T-helper 1 cell (primary cell): ENCODE results near the gene CREB3L4.
"Not testable (repeated sequence)": the region's sequence is repeated elsewhere in the genome, so short reads cannot be mapped to it uniquely, and the experiment has no call there.

Experiments
- DNase-seq, 5 donors: peaks; one replicate each; pipeline ENCODE4 v3.0.0-alpha.2; 2012 to 2020

Gene CREB3L4

GRCh38 chr1:153987621-153988020 lies 19.9 kb downstream of the CREB3L4 start:
- no peak for DNase-seq

GRCh38 chr1:153990468-153991150 lies 22.9 kb downstream of the CREB3L4 start, which contains the start of gene RPS27:
TSS of gene RPS27 (plus strand) at chr1:153990762. CDS start at chr1:153990797, 35 bp downstream.
- peak; percentile 76 to 97 (median 86) for DNase-seq

- no peak for DNase-seq
Observed at GRCh38 chr1:153991151-153991630, 23.5 kb downstream of the CREB3L4 start.

- no peak for DNase-seq
Observed at GRCh38 chr1:153991806-153992205, 24.1 kb downstream of the CREB3L4 start.

GRCh38 chr1:153995202-153995601 lies 27.5 kb downstream of the CREB3L4 start:
- DNase-seq: no peak

GRCh38 chr1:153995640-153996039 lies 27.9 kb downstream of the CREB3L4 start:
- no peak for DNase-seq

GRCh38 chr1:153996882-153997281 lies 29.2 kb downstream of the CREB3L4 start:
- DNase-seq: not testable (repeated sequence)

GRCh38 chr1:154000420-154000819 lies 32.7 kb downstream of the CREB3L4 start:
- DNase-seq: no peak

- DNase-seq: no peak
Observed at GRCh38 chr1:154006136-154006535, 38.4 kb downstream of the CREB3L4 start.

- DNase-seq: no peak
Observed at GRCh38 chr1:154012129-154012528, 44.4 kb downstream of the CREB3L4 start.

GRCh38 chr1:154012543-154012942 lies 44.8 kb downstream of the CREB3L4 start:
- not testable (repeated sequence) for DNase-seq

- DNase-seq: no peak
Observed at GRCh38 chr1:154014154-154014907, 46.6 kb downstream of the CREB3L4 start.

GRCh38 chr1:154019269-154019668 lies 51.6 kb downstream of the CREB3L4 start:
- DNase-seq: no peak

- DNase-seq: no peak
Observed at GRCh38 chr1:154019940-154020339, 52.2 kb downstream of the CREB3L4 start.
